Progenitor cell of endocrine pancreas (in vitro differentiated cells): ENCODE data around the gene KIF12. TPM values are rescaled to one million over a fixed set of nuclear protein-coding genes. Genes with fewer than 3 reads are reported as not detected.
"Not testable (repeated sequence)": the region's sequence is repeated elsewhere in the genome, so short reads cannot be mapped to it uniquely, and the experiment has no call there.

Source experiments
- DNase-seq: peaks from one replicate; pipeline ENCODE4 v3.0.0; 2021; ENCODE audit warnings: low spot score; ENCODE audit not compliant: unreplicated experiment
- H3K27ac Mint-ChIP-seq: 2 replicates; pipeline ENCODE4 v1.8.0; 2021; ENCODE audit warnings: mild to moderate bottlenecking, moderate library complexity, mixed read lengths
- H3K27me3 Mint-ChIP-seq: 2 replicates; pipeline ENCODE4 v1.8.0; 2021; ENCODE audit warnings: mixed read lengths
- H3K36me3 Mint-ChIP-seq: 2 replicates; pipeline ENCODE4 v1.8.0; 2022; ENCODE audit warnings: mixed read lengths; ENCODE audit not compliant: insufficient read depth
- H3K4me1 Mint-ChIP-seq: 2 replicates; pipeline ENCODE4 v1.8.0; 2021; ENCODE audit warnings: low read depth, mixed read lengths
- H3K4me3 Mint-ChIP-seq: 2 replicates; pipeline ENCODE4 v1.8.0; 2021; ENCODE audit warnings: low read depth, mild to moderate bottlenecking, moderate library complexity, mixed read lengths
- H3K9me3 Mint-ChIP-seq: 2 replicates; pipeline ENCODE4 v1.8.0; 2021; ENCODE audit warnings: low read depth, mixed read lengths
- total RNA-seq: library from RNA; stranded (reverse); gene quantifications from 2 replicates; pipeline ENCODE4 v1.2.1, GENCODE V29; 2021
- TF ChIP-seq, protein P1 (sequence below): fragments of 200-600 bp; sonication (generic); IDR thresholded peaks from one replicate; pipeline ENCODE4 v1.5.0; 2021; ENCODE audit warnings: antibody characterized with exemption, mild to moderate bottlenecking; ENCODE audit not compliant: unreplicated experiment

KIF12 gene
- total RNA-seq, 1 donor from 2014 or later: 176 TPM

DNA sequence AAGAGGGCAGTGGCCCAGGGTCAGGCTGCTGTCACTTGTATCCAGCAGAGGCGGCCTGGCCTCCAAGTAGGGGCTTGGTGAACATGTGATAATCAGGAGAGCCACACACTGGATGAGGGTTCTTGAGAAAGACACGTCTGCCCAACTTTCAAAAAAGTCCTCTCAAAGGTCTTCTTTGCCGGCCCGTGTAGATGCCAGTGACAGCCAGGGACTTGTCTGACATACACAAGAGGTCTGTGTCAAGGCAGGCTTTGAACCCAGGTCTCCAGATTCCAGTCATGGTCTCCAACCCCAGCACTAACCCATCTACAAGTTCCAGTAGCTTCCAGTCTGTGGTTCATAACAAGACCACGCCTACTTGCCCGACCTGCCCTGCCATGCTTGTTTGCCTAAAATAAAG is 13.1 kb downstream of the KIF12 start:
- peaks cover 28% of the 10 kb centered on the region for H3K4me1 Mint-ChIP-seq
- no peak overlapping the region for H3K27ac Mint-ChIP-seq
- H3K9me3 Mint-ChIP-seq: peaks cover 9% of the 10 kb centered on the region
- H3K4me3 Mint-ChIP-seq: no peak overlapping the region
- no peak for DNase-seq
- TF ChIP-seq, protein P1, sequence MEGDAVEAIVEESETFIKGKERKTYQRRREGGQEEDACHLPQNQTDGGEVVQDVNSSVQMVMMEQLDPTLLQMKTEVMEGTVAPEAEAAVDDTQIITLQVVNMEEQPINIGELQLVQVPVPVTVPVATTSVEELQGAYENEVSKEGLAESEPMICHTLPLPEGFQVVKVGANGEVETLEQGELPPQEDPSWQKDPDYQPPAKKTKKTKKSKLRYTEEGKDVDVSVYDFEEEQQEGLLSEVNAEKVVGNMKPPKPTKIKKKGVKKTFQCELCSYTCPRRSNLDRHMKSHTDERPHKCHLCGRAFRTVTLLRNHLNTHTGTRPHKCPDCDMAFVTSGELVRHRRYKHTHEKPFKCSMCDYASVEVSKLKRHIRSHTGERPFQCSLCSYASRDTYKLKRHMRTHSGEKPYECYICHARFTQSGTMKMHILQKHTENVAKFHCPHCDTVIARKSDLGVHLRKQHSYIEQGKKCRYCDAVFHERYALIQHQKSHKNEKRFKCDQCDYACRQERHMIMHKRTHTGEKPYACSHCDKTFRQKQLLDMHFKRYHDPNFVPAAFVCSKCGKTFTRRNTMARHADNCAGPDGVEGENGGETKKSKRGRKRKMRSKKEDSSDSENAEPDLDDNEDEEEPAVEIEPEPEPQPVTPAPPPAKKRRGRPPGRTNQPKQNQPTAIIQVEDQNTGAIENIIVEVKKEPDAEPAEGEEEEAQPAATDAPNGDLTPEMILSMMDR: no peak
- no peaks in the 10 kb centered on the region for H3K27me3 Mint-ChIP-seq
- H3K36me3 Mint-ChIP-seq: peaks cover 14% of the 10 kb centered on the region

DNA sequence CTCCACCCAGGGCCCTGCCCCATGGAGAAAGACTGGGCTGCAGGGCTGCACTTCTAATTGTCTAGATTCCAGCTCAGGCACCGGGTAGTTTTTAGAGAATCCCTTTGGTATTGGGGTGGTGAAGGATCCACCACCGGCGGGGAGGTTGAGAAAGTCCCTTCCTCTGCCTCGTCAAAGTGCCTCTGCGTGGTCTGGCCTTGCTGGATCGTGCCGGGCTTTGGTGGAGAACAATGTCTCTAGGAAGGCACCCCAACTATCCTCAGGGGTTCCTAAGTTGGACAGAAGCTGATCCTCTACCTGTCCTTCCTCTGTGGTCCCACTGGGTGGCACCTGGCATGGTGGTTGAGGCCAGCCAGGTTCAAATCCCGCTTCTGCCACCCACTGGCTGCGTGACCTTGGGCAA is 13.7 kb downstream of the KIF12 start:
- peaks cover 34% of the 10 kb centered on the region for H3K4me1 Mint-ChIP-seq
- peaks cover 11% of the 10 kb centered on the region for H3K9me3 Mint-ChIP-seq
- DNase-seq: no peak
- no peak overlapping the region for H3K4me3 Mint-ChIP-seq
- TF ChIP-seq, protein P1: no peak
- H3K36me3 Mint-ChIP-seq: peaks cover 11% of the 10 kb centered on the region
- no peaks in the 10 kb centered on the region for H3K27me3 Mint-ChIP-seq
- no peak overlapping the region for H3K27ac Mint-ChIP-seq

DNA sequence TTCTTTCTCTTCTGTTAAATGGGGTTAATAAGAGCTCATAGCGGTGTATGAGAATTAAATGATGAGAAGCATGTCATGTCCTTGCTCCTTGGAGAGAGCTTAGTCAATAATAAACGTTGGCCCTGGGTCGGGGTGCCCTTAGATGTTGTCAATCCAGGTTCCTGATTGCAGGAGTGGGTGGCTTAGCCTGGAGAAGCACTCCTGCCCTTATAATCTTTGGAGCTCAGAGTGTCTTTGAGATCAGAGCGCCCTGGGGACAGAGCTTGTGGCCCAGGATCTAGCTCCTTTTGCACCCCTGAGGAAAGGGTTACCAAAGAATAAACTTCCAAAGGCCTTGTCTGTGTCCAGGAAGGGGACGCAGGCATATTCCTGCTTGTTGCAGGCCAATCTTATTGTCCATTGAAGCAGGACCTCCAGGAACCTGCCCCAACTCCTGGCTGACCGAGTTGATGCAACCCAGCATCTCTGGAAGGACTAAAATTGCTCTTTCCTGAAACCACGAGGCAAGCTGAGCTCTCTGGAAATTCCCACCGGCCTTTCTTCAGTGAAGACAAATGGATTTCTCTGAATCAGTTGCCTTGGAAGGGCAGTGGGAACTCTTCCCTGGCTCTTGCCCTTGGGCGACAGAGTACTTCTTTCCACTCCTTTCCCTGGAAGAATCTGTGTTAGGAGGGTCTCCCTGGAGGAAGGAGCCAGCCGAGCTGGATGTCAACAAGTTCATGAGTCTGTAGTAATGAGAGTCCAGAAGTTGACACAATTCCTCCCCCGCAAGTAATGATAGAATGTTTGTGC is 14.6 kb downstream of the KIF12 start:
- Mint-ChIP-seq H3K27me3 (no peaks in the 10 kb centered on the region), H3K4me3 (no peak overlapping the region), H3K36me3 (peaks cover 9% of the 10 kb centered on the region), H3K9me3 (peaks cover 16% of the 10 kb centered on the region), H3K4me1 (peaks cover 40% of the 10 kb centered on the region), H3K27ac (no peak overlapping the region)
- TF ChIP-seq, protein P1: no peak
- DNase-seq: no peak

DNA sequence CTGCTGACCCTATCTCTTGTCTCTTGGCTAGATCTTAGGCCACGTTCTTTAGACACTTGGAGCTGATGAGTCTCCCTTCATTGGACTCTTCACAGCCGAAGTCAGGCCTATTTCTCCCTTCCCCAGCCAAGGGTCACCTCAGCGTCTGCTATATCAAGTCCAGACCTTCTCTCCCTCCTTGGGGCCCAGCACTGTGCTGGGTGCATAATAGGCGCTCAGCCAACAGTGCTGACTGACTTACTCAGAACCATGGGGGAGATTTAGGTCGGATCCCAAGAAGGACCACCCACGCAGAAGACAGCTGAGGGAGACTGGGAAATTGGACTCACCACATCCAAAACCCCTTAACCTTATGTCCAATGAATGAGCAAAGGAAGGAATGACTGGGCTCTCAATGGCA is 15.4 kb downstream of the KIF12 start:
- Mint-ChIP-seq H3K9me3 (peaks cover 16% of the 10 kb centered on the region), H3K27me3 (no peaks in the 10 kb centered on the region), H3K4me1 (peaks cover 44% of the 10 kb centered on the region), H3K4me3 (no peak overlapping the region), H3K36me3 (peaks cover 10% of the 10 kb centered on the region), H3K27ac (no peak overlapping the region)
- DNase-seq: no peak
- TF ChIP-seq, protein P1: no peak

DNA sequence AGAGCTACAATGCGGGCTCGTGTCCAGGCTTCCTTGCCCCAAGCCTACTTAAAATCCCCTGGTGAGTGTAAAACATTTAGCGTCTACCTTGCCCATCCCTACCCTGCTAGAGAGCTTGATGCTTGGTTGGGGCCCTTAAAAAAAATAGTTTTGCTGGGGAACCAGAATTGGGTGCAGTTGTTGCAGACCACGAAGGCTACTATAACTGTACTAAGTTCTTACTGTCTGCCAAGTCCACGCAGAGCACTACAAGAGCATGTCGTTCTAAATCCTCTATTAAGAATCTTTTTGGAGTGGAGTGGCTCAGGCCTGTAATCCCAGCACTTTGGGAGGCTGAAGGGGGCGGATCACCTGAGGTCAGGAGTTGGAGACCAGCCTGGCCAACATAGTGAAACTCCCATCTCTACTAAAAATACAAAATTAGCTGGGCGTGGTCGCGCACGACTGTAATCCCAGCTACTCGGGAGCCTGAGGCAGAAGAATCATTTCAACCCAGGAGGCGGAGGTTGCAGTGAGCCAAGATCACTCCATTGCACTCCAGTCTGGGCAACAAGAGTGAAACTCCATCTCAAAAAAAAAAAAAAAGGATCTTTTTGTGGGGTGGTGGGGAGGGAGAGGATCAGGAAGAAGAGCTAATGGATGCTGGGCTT is 16.2 kb downstream of the KIF12 start:
- not testable (repeated sequence) for DNase-seq, H3K36me3 Mint-ChIP-seq, H3K4me3 Mint-ChIP-seq, H3K27me3 Mint-ChIP-seq
- H3K9me3 Mint-ChIP-seq: peaks cover 16% of the 10 kb centered on the region
- H3K4me1 Mint-ChIP-seq: peaks cover 48% of the 10 kb centered on the region
- peak overlapping the region; percentile 88 for H3K27ac Mint-ChIP-seq
